ENCODE results near the gene ZCCHC24.

GRCh38 chr10:79414714-79415113 lies 30.7 kb downstream of the ZCCHC24 start:
- TF ChIP-seq CTCF (IDR thresholded peaks at IDR 0.05; ENCODE audit: low read length) (no peak), EZH2 (IDR thresholded peaks at IDR 0.05; ENCODE audit: borderline replicate concordance, low read length) (no peak)
